SHP77 (cell line): ENCODE measurements around the gene HOXA6.

Source experiments
- DNase-seq, 2 experiments: peaks; one replicate each; lab custom pipeline; 2025; lab: John Stamatoyannopoulos, UW

HOXA6 gene

GRCh38 chr7:27149842-27150567, 2.4 kb upstream of the HOXA6 start:
- no peak for DNase-seq

GRCh38 chr7:27148756-27149641, 1.4 kb upstream of the HOXA6 start:
- DNase-seq: no peak

- DNase-seq: no peak
Observed at GRCh38 chr7:27148031-27148755, 619 bp upstream of the HOXA6 start.

GRCh38 chr7:27146491-27147198, 929 bp downstream of the HOXA6 start:
- no peak for DNase-seq

GRCh38 chr7:27145914-27146412, 1.6 kb downstream of the HOXA6 start:
- DNase-seq: no peak

- no peak for DNase-seq
Observed at GRCh38 chr7:27145165-27145913, 2.2 kb downstream of the HOXA6 start.

GRCh38 chr7:27144781-27145164, 2.8 kb downstream of the HOXA6 start:
- no peak for DNase-seq

GRCh38 chr7:27143950-27144780, 3.4 kb downstream of the HOXA6 start:
- DNase-seq: no peak

GRCh38 chr7:27143023-27143949, 4.3 kb downstream of the HOXA6 start, which contains the start of gene HOXA5:
HOXA5 (minus strand) TSS chr7:27143681; CDS start chr7:27143607, 74 bp downstream.
- no peak for DNase-seq

GRCh38 chr7:27142580-27143022, 5.0 kb downstream of the HOXA6 start:
- no peak for DNase-seq

GRCh38 chr7:27141923-27142579, 5.5 kb downstream of the HOXA6 start:
- no peak for DNase-seq

GRCh38 chr7:27141137-27141922, 6.2 kb downstream of the HOXA6 start:
- no peak for DNase-seq

GRCh38 chr7:27140126-27140857, 7.3 kb downstream of the HOXA6 start:
- DNase-seq: no peak

- no peak for DNase-seq
Observed at GRCh38 chr7:27139334-27140125, 8.0 kb downstream of the HOXA6 start.

GRCh38 chr7:27138985-27139333, 8.6 kb downstream of the HOXA6 start:
- DNase-seq: no peak

- DNase-seq: no peak
Observed at GRCh38 chr7:27138472-27138871, 9.1 kb downstream of the HOXA6 start.
